ENCODE measurements around the gene RGS13.

GRCh38 chr1:192589813-192590212 lies 46.1 kb upstream of the RGS13 start:
- no peak for TF ChIP-seq SP1 (IDR thresholded peaks at IDR 0.05)
- no peak for TF ChIP-seq ELF4 (IDR thresholded peaks at IDR 0.05)
- TF ChIP-seq SUZ12 (IDR thresholded peaks at IDR 0.05) = no peak
- TF ChIP-seq FOXA1 (IDR thresholded peaks at IDR 0.05) = no peak
- no peak for TF ChIP-seq TARDBP (IDR thresholded peaks at IDR 0.05)
- no peak for TF ChIP-seq PKNOX1 (IDR thresholded peaks at IDR 0.05)
- no peak for TF ChIP-seq ARNT (IDR thresholded peaks at IDR 0.05)
- TF ChIP-seq FOXK2 (IDR thresholded peaks at IDR 0.05) = no peak
- no peak for TF ChIP-seq L3MBTL2 (conservative IDR thresholded peaks at IDR 0.05)
- no peak for TF ChIP-seq HDGF (IDR thresholded peaks at IDR 0.05; ENCODE audit: borderline replicate concordance)
- no peak for TF ChIP-seq NFRKB (IDR thresholded peaks at IDR 0.05)

All from HEK293T (cell line).